H9 (cell line): Measurements from ENCODE around the gene TMEM266. TPM values are rescaled to one million over a fixed set of nuclear protein-coding genes. Genes with fewer than 3 reads are reported as not detected.
A peak's percentile ranks its signal among the peaks of the same experiment; 100 is the strongest.

Experiments used
- DNase-seq: peaks from one replicate; pipeline ENCODE4 v3.0.0-alpha.2; 2017
- H2AFZ ChIP-seq: one replicate; pipeline ENCODE4 v1.6.1; 2013; ENCODE audit warnings: mild to moderate bottlenecking, low read length, control low read depth, moderate library complexity
- H2AK5ac ChIP-seq: 2 replicates; pipeline ENCODE4 v1.6.1; 2013; ENCODE audit warnings: low read length, control low read depth, mixed read lengths; ENCODE audit not compliant: insufficient read length
- H2BK120ac ChIP-seq: one replicate; pipeline ENCODE4 v1.6.1; 2013; ENCODE audit warnings: low read depth, mild to moderate bottlenecking, low read length, control low read depth, inconsistent platforms; ENCODE audit not compliant: poor library complexity, severe bottlenecking
- H2BK12ac ChIP-seq: 2 replicates; pipeline ENCODE4 v1.6.1; 2013; ENCODE audit warnings: low read length, control low read depth, mixed read lengths, low read depth; ENCODE audit not compliant: insufficient read length
- H2BK15ac ChIP-seq: 2 replicates; pipeline ENCODE4 v1.6.1; 2013; ENCODE audit warnings: low read depth, low read length, control low read depth
- H2BK20ac ChIP-seq: one replicate; pipeline ENCODE4 v1.6.1; 2013; ENCODE audit warnings: low read depth, mild to moderate bottlenecking, low read length, control low read depth, inconsistent platforms; ENCODE audit not compliant: poor library complexity, severe bottlenecking
- H2BK5ac ChIP-seq: 2 replicates; pipeline ENCODE4 v1.6.1; 2013; ENCODE audit warnings: low read length, control low read depth, mixed read lengths; ENCODE audit not compliant: insufficient read length
- H3K14ac ChIP-seq: 2 replicates; pipeline ENCODE4 v1.6.1; 2013; ENCODE audit warnings: low read length, control low read depth; ENCODE audit not compliant: insufficient read depth
- H3K18ac ChIP-seq: 2 replicates; pipeline ENCODE4 v1.6.1; 2013; ENCODE audit warnings: low read depth, mild to moderate bottlenecking, mixed read lengths, low read length, control low read depth; ENCODE audit not compliant: insufficient read length
- H3K23ac ChIP-seq: 2 replicates; pipeline ENCODE4 v1.6.1; 2013; ENCODE audit warnings: low read length, control low read depth, mixed read lengths, low read depth; ENCODE audit not compliant: insufficient read length
- H3K23me2 ChIP-seq: 2 replicates; pipeline ENCODE4 v1.6.1; 2013; ENCODE audit warnings: low read depth, mild to moderate bottlenecking, mixed read lengths, low read length, control low read depth; ENCODE audit not compliant: insufficient read length, poor library complexity, severe bottlenecking
- H3K27ac ChIP-seq: 2 replicates; pipeline ENCODE4 v1.5.1; 2013; ENCODE audit warnings: low read length, control low read depth, mixed read lengths, low read depth; ENCODE audit not compliant: insufficient read length
- H3K27me3 ChIP-seq: 2 replicates; pipeline ENCODE4 v1.6.1; 2013; ENCODE audit warnings: low read length, control low read depth, inconsistent platforms; ENCODE audit not compliant: insufficient read depth
- H3K4ac ChIP-seq: 2 replicates; pipeline ENCODE4 v1.6.1; 2013; ENCODE audit warnings: low read depth, mild to moderate bottlenecking, control low read depth, inconsistent platforms, low read length, moderate library complexity
- H3K4me1 ChIP-seq: 2 replicates; pipeline ENCODE4 v1.6.1; 2013; ENCODE audit warnings: low read length, control low read depth, inconsistent platforms; ENCODE audit not compliant: insufficient read depth
- H3K4me2 ChIP-seq: 2 replicates; pipeline ENCODE4 v1.6.1; 2013; ENCODE audit warnings: low read length, control low read depth, mixed read lengths; ENCODE audit not compliant: insufficient read length, insufficient read depth
- H3K56ac ChIP-seq: 2 replicates; pipeline ENCODE4 v1.6.1; 2013; ENCODE audit warnings: low read depth, mild to moderate bottlenecking, mixed read lengths, low read length, control low read depth; ENCODE audit not compliant: insufficient read length
- H3K79me1 ChIP-seq: 2 replicates; pipeline ENCODE4 v1.6.1; 2013; ENCODE audit warnings: low read depth, mild to moderate bottlenecking, moderate library complexity, low read length, control low read depth, inconsistent platforms; ENCODE audit not compliant: insufficient read depth, poor library complexity, severe bottlenecking
- H3K79me2 ChIP-seq: 2 replicates; pipeline ENCODE4 v1.6.1; 2013; ENCODE audit warnings: low read length, control low read depth, inconsistent platforms; ENCODE audit not compliant: insufficient read depth
- H3K9ac ChIP-seq: 2 replicates; pipeline ENCODE4 v1.6.1; 2013; ENCODE audit warnings: low read length, control low read depth, mixed read lengths; ENCODE audit not compliant: insufficient read length; ENCODE audit errors: extremely low read depth
- H3K9me3 ChIP-seq: one replicate; pipeline ENCODE4 v1.6.1; 2013; ENCODE audit warnings: low read depth, low read length, inconsistent platforms; ENCODE audit not compliant: control insufficient read depth
- H3T11ph ChIP-seq: one replicate; pipeline ENCODE4 v1.6.1; 2013; ENCODE audit warnings: mild to moderate bottlenecking, low read length, control low read depth, inconsistent platforms
- H4K20me1 ChIP-seq: one replicate; pipeline ENCODE4 v1.6.1; 2013; ENCODE audit not compliant: control insufficient read depth, insufficient read length, insufficient read depth
- H4K5ac ChIP-seq: 2 replicates; pipeline ENCODE4 v1.6.1; 2013; ENCODE audit warnings: low read depth, mild to moderate bottlenecking, mixed read lengths, low read length, control low read depth; ENCODE audit not compliant: insufficient read length
- H4K8ac ChIP-seq: replicated peaks from 2 replicates; pipeline ENCODE4 v1.6.1; 2013; ENCODE audit warnings: low read length, control low read depth, mixed read lengths, low read depth; ENCODE audit not compliant: insufficient read length
- H4K91ac ChIP-seq: 2 replicates; pipeline ENCODE4 v1.6.1; 2013; ENCODE audit warnings: low read depth, mild to moderate bottlenecking, moderate library complexity, mixed read lengths, low read length, control low read depth; ENCODE audit not compliant: insufficient read length
- H3K27ac Mint-ChIP-seq, 3 experiments: 2 replicates in 2 of 3; 3 replicates in 1 of 3; pipeline ENCODE4 v1.8.0; 2020 to 2021; ENCODE audit warnings: mixed read lengths in 3 of 3, mild to moderate bottlenecking in 1 of 3, moderate library complexity in 1 of 3
- H3K27me3 Mint-ChIP-seq: 2 replicates; pipeline ENCODE4 v1.8.0; 2021; ENCODE audit warnings: low read depth, mild to moderate bottlenecking, moderate library complexity, mixed read lengths
- H3K36me3 Mint-ChIP-seq, 3 experiments: 2 replicates in 2 of 3; 3 replicates in 1 of 3; pipeline ENCODE4 v1.8.0; 2020 to 2021; ENCODE audit warnings: low read depth in 3 of 3, mixed read lengths in 3 of 3; ENCODE audit not compliant: insufficient read depth in 1 of 3
- H3K4me1 Mint-ChIP-seq, 2 experiments: 2 replicates each; pipeline ENCODE4 v1.8.0; 2020; ENCODE audit warnings: mixed read lengths in 2 of 2
- H3K4me3 Mint-ChIP-seq, 2 experiments: 2 replicates in 1 of 2; 3 replicates in 1 of 2; pipeline ENCODE4 v1.8.0; 2020 to 2021; ENCODE audit warnings: mild to moderate bottlenecking in 2 of 2, mixed read lengths in 2 of 2, moderate library complexity in 1 of 2
- H3K9me3 Mint-ChIP-seq, 2 experiments: 2 replicates in 1 of 2; 3 replicates in 1 of 2; pipeline ENCODE4 v1.8.0; 2020; ENCODE audit warnings: mild to moderate bottlenecking in 2 of 2, mixed read lengths in 2 of 2, moderate library complexity in 1 of 2
- CTCF ChIP-seq: fragments of 200-600 bp; sonication (generic); conservative IDR thresholded peaks from 3 replicates; pipeline ENCODE4 v1.8.0; 2021; ENCODE audit warnings: antibody characterized with exemption, mild to moderate bottlenecking
- WGBS: extraction: QIAGEN DNeasy Blood & Tissue Kit; methylation state at CpG from one replicate; pipeline ENCODE4 v1.1.7; 2013; ENCODE audit warnings: missing lambda C conversion rate, low lambda C conversion rate, mixed read lengths; ENCODE audit not compliant: insufficient read length; ENCODE audit errors: extremely low coverage; 5-methylcytosine and 5-hydroxymethylcytosine counted together
- total RNA-seq: library from RNA; stranded (reverse); gene quantifications from 2 replicates; pipeline ENCODE4 v1.2.1, GENCODE V29; 2021

Gene TMEM266
- total RNA-seq, 1 experiment from 2014 or later = 0.81 TPM

- no peak overlapping the region for H3K4ac ChIP-seq
- no peak for DNase-seq
- WGBS = no CpG with 5 or more reads among the region's 7 CpGs
These were observed 157.5 kb downstream of the TMEM266 start for GRCh38 chr15:76217029-76217881.

More at GRCh38 chr15:76217029-76217881, 157.5 kb downstream of the TMEM266 start:
- no peak overlapping the region for H2BK20ac ChIP-seq
- no peak overlapping the region for H2BK5ac ChIP-seq
- H3K14ac ChIP-seq = no peak overlapping the region
- H3K27me3 ChIP-seq = no peaks in the 10 kb centered on the region
- Mint-ChIP-seq H3K4me1 (no peaks in the 10 kb centered on the region; a peak in 1 of 4 replicates), H3K4me3 (no peak overlapping the region), H3K36me3 (peaks cover 9 to 25% (median 24%) of the 10 kb centered on the region in 3 experiments), H3K27me3 (no peaks in the 10 kb centered on the region), H3K27ac (peak overlapping the region in 1 of 3 experiments; percentile 14; a peak in 2 of 7 replicates), H3K9me3 (peaks cover 2 to 10% of the 10 kb centered on the region in 2 experiments; a peak in 2 of 5 replicates)
- H3K23ac ChIP-seq = no peak overlapping the region
- no peak overlapping the region for H2BK15ac ChIP-seq
- no peak overlapping the region for H3K18ac ChIP-seq
- no peaks in the 10 kb centered on the region for H3K79me2 ChIP-seq
- no peak overlapping the region for H2AK5ac ChIP-seq
- H2AFZ ChIP-seq = no peak overlapping the region
- no peak overlapping the region for H3K9ac ChIP-seq
- no peak overlapping the region for H3K27ac ChIP-seq
- H3K4me1 ChIP-seq = no peaks in the 10 kb centered on the region
- no peaks in the 10 kb centered on the region for H4K20me1 ChIP-seq
- no peak overlapping the region for H3T11ph ChIP-seq
- no peak for TF ChIP-seq CTCF
- H3K56ac ChIP-seq = no peak overlapping the region
- no peak overlapping the region for H2BK12ac ChIP-seq
- H3K79me1 ChIP-seq = no peaks in the 10 kb centered on the region
- H2BK120ac ChIP-seq = no peak overlapping the region
- no peaks in the 10 kb centered on the region for H3K9me3 ChIP-seq
- no peaks in the 10 kb centered on the region for H3K23me2 ChIP-seq
- no peak overlapping the region for H4K91ac ChIP-seq
- H4K8ac ChIP-seq = no peak overlapping the region
- no peak overlapping the region for H4K5ac ChIP-seq
- no peak overlapping the region for H3K4me2 ChIP-seq
